ENCODE data around the gene MPPED1.

GRCh38 chr22:43546186-43546585 lies 134.4 kb downstream of the MPPED1 start:
- no peak for TF ChIP-seq CTCF (conservative IDR thresholded peaks at IDR 0.05 in 1 of 2, IDR thresholded peaks at IDR 0.05 in 1 of 2; ENCODE audit: extremely low read depth in 1 of 2, insufficient read depth in 1 of 2, low read depth in 1 of 2, low read length in 2 of 2)
- TF ChIP-seq EZH2 (IDR thresholded peaks at IDR 0.05; ENCODE audit: borderline replicate concordance, low read length) = no peak

Data from mammary epithelial cell (primary cell).